ENCODE measurements around the gene KSR1.
"Not testable (repeated sequence)": the region's sequence is repeated elsewhere in the genome, so short reads cannot be mapped to it uniquely, and the experiment has no call there.

Gene KSR1

GRCh38 chr17:27425571-27425970 is 30.7 kb upstream of the KSR1 start:
- not testable (repeated sequence) for H3K4me3 ChIP-seq (ENCODE audit: low read depth, low read length); DNase-seq (ENCODE audit: low read depth)

GRCh38 chr17:27425991-27426390 is 30.3 kb upstream of the KSR1 start:
- H3K4me3 ChIP-seq (ENCODE audit: low read depth, low read length) = no peak overlapping the region

DNA sequence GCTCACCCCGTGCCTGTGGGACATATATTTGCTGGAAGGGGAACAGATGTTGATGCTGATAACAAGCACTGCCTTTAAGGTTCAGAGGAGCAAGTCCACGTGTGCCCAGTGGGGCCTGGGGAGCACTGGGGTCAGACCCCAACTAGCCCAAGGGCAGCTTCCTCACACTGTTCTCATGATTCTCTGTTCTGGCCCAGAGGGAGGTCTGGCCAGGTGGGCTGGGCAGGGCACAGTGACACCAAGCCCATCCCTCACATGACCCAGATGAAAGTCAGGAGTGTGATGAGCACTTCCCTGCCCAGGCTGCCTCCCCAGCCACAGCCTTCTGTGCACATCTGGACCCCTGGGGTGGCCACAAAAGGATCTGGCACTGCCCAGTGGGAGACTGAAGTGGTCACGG is 29.8 kb upstream of the KSR1 start:
- not testable (repeated sequence) for DNase-seq (ENCODE audit: low read depth); H3K4me3 ChIP-seq (ENCODE audit: low read depth, low read length)

More at GRCh38 chr17:27425991-27426390, 30.3 kb upstream of the KSR1 start:
- DNase-seq (ENCODE audit: low read depth) = no peak

DNA sequence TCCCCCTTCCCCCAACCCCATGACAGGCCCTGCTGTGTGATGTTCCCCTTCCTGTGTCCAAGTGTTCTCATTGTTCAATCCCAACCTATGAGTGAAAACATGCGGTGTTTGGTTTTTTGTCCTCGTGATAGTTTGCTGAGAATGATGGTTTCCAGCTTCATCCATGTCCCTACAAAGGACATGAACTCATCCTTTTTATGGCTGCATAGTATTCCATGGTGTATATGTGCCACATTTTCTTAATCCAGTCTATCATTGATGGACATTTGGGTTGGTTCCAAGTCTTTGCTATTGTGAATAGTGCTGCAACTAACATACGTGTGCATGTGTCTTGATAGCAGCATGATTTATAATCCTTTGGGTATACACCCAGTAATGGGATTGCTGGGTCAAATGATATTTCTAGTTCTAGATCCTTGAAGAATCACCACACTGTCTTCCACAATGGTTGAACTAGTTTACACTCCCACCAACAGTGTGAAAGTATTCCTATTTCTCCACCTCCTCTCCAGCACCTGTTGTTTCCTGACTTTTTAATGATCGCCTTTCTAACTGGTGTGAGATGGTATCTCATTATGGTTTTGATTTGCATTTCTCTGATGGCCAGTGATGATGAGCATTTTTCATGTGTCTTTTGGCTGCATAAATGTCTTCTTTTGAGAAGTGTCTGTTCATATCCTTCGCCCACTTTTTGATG is 28.9 kb upstream of the KSR1 start:
- not testable (repeated sequence) for DNase-seq (ENCODE audit: low read depth); H3K4me3 ChIP-seq (ENCODE audit: low read depth, low read length)

GRCh38 chr17:27428781-27429505 is 27.3 kb upstream of the KSR1 start:
- DNase-seq (ENCODE audit: low read depth) = no peak
- H3K4me3 ChIP-seq (ENCODE audit: low read depth, low read length) = no peak overlapping the region

DNA sequence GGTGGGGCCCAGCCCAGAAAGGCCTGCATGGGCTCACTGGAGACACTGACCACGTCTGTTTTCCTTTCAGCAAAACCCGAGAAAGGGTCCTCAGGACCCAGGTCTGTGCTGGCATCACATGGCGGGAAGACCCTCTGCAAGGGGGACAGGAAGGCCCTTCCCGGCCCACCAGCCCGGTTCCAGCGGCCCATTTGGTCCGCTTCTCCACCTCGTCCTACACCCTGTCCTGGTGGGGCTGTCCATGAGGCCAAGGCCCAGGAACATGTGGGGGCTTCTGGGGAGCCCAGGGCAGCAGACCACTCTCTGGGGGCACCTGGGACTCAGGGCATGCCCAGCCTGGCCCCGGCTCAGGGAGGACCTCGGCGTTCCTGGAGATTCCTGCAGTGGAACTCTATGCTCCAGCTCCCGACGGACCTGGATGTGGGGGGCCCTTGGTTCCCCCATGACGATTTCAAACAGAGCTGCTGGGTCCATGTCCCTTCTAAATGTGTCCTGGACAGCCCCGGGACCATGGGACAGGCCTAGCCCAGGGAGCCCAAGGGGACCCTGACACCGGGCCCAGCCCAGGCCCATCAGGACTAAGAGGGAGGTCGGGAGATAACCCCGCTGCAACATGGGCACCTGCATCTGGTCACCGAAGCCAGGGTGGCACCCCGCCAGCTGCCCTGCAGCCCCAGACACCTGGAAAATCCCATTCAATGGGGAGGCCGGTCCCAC is 26.4 kb upstream of the KSR1 start:
- DNase-seq (ENCODE audit: low read depth) = no peak

DNA sequence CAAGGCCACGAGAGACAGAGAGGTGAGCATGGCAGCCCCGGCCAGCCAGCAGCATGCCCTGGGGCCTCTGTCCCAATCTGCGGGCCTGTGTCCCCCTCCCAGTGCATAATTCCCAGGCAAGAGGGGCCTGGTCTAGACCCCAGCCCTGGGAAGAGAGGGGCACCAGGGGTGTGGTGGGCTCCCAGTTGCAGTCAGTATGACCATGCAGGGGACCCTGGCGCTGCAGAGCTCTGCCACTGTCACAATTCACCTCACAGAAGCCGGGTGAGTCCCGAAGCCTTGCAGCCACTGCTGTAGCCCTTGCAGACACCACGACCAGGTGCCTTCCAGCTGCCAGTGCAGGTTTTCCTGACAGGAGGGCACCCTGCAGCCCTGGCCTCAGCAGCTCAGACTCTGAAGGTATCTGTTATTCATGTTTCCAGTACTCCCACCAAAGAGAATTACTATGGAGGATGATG is 25.8 kb upstream of the KSR1 start:
- DNase-seq (ENCODE audit: low read depth) = no peak
- no peak overlapping the region for H3K4me3 ChIP-seq (ENCODE audit: low read depth, low read length)

More for the DNA sequence above, 26.4 kb upstream of the KSR1 start:
- H3K4me3 ChIP-seq (ENCODE audit: low read depth, low read length) = no peak overlapping the region

- DNase-seq (ENCODE audit: low read depth) = no peak
- no peak overlapping the region for H3K4me3 ChIP-seq (ENCODE audit: low read depth, low read length)
Observed at GRCh38 chr17:27430882-27431491, 25.3 kb upstream of the KSR1 start.

GRCh38 chr17:27433521-27433920 is 22.7 kb upstream of the KSR1 start:
- no peak overlapping the region for H3K4me3 ChIP-seq (ENCODE audit: low read depth, low read length)
- no peak for DNase-seq (ENCODE audit: low read depth)

DNA sequence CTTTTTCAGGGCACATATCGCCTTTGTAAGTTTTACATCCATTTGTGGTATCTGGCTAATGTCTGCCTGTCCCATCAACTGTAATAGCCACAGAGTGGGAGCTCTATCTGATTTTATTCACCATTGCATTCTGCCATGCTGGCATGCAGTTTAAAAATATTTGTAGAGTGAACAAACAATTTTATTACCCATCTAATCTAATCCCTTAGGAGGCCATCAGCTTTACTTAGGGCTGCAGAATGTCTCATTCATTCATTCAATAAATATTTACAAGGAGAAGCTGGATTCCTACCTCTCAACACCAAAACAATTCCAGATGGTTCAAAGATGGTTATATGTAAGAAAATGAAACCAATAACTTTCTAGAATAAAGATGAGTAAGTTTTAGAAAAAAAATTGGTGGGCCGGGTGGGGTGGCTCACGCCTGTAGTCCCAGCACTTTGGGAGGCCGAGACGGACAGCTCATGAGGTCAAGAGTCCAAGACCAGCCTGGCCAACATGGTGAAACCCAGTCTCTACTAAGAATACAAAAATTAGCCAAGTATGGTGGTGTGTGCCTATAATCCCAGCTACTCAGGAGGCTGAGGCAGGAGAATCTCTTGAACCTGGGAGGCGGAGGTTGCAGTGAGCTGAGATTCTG is 20.7 kb upstream of the KSR1 start:
- DNase-seq (ENCODE audit: low read depth); H3K4me3 ChIP-seq (ENCODE audit: low read depth, low read length): not testable (repeated sequence)

GRCh38 chr17:27438348-27438998 is 17.8 kb upstream of the KSR1 start:
- no peak for DNase-seq (ENCODE audit: low read depth)
- H3K4me3 ChIP-seq (ENCODE audit: low read depth, low read length) = no peak overlapping the region

- DNase-seq (ENCODE audit: low read depth) = no peak
- no peak overlapping the region for H3K4me3 ChIP-seq (ENCODE audit: low read depth, low read length)
Observed at GRCh38 chr17:27439342-27439741, 16.9 kb upstream of the KSR1 start.

GRCh38 chr17:27442702-27443101 is 13.5 kb upstream of the KSR1 start:
- DNase-seq (ENCODE audit: low read depth) = no peak

DNA sequence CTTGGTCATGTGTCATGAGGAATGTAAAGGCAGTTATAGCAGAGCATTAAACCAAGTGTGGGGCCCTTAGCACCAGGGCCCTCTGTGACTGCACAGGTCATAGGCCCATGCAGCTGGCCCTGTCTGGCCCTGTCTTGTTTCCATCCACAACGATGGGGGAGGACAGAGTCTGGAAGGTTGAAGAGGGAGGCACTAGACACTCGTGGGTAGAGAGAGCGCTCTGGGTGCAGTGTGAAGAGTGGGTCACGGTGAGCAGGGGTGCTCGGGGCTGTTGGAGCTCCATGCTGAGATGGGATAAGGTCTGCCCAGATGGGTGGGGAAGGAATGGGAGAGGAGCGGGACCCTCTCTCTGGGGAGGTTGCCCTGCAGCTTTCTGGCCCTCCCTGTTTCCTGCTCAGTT is 12.8 kb upstream of the KSR1 start:
- no peak overlapping the region for H3K4me3 ChIP-seq (ENCODE audit: low read depth, low read length)
- no peak for DNase-seq (ENCODE audit: low read depth)

More at GRCh38 chr17:27442702-27443101, 13.5 kb upstream of the KSR1 start:
- H3K4me3 ChIP-seq (ENCODE audit: low read depth, low read length) = no peak overlapping the region

DNA sequence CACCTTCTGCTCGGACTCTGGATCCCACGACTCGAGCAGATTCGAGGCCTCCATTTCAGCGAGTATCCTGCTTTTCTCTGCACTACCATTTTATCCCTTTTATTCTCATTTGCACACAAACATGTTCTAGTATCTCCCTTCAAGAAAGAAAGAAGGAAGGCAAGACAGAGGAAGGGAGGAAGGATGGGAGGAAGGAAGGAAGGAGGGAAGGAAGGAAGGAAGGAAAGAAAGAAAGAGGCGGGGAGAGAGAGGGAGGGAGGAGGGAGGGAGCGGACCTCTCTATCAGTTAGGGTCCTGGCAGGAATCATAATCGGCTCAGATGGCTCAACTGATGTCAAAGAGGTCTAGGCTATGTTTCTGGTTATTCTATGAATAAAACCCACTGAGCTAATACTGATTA is 10.3 kb upstream of the KSR1 start:
- no peak overlapping the region for H3K4me3 ChIP-seq (ENCODE audit: low read depth, low read length)

DNA sequence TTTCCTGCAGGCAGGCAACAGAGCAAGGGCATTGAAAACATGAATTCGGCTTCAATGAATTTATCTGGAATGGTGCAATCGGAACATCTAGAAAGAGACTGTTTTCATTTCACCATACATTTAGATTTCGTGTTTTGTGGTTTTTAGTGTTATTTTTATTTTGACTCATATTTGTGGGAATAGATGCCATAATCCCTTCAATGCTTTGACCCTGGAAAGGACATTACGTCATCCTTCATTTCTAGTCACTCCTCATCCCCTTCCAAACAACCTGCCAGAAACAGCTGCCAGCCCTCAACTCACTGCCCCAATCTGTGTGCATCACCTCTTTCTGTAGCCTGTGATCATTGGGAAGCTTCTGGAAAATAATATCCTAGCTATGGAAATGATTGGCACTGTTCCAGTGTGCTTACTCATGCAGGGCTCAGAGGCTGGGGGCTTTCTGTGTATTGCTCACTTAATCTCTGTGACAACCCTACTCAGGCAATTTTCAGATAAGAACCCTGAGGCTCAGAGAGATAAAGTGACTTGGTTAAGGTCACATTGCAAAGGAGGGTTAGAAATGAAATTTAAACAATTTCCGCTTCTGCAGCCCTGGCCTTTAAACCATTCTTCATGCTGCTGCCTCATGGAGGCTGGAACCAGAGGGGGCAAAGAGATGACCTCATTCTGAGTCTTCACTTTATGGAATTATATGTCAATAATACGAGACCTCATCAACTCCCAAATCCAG is 9.5 kb upstream of the KSR1 start:
- DNase-seq (ENCODE audit: low read depth) = peak; percentile 84
- H3K4me3 ChIP-seq (ENCODE audit: low read depth, low read length) = no peak overlapping the region

More for the DNA sequence above, 10.3 kb upstream of the KSR1 start:
- DNase-seq (ENCODE audit: low read depth) = no peak

DNA sequence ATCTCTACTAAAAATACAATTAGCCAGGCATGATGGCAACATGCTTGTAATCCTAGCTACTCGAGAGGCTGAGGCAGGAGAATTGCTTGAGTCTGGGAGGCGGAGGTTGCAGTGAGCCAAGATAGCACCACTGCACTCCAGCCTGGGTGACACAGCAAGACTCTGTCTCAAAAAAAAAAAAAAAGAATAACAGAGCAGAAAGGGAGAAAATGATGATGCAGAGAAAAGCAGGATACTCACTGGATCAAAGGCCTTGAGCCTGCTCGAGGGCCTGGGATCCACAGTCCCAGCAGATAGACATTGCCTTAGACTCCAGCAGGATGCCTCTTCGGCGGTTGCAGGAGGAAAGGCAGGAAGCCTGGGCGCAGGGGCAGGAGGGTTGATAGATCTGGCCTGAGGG is 7.7 kb upstream of the KSR1 start:
- not testable (repeated sequence) for DNase-seq (ENCODE audit: low read depth); H3K4me3 ChIP-seq (ENCODE audit: low read depth, low read length)

DNA sequence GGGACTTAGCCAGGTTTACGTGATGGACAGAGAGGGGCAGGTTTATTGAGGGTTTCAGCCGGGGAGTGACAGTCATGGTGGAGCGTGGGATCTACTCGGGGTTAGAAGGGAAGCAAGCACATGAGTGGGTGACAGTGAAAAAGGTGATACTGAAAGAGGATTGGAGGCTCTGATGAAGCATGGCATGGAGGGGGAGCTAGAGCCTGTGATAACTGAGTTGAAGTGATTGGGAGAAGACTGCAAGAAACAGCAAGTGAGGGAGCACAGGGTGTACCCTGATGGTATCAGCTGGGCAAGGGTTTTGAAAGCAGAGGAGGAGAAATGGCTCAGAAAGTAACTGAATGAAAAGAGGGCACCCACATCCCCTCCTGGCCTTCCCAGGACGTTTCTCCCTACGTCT is 6.7 kb upstream of the KSR1 start:
- no peak overlapping the region for H3K4me3 ChIP-seq (ENCODE audit: low read depth, low read length)

More for the DNA sequence above, 6.7 kb upstream of the KSR1 start:
- DNase-seq (ENCODE audit: low read depth) = no peak
